ENCODE measurements around the gene SLC22A4. TPM values are rescaled to one million over a fixed set of nuclear protein-coding genes. Genes with fewer than 3 reads are reported as not detected.

Gene SLC22A4
- total RNA-seq, 2 donors from 2014 or later: 1.3 to 8.3 TPM

DNA sequence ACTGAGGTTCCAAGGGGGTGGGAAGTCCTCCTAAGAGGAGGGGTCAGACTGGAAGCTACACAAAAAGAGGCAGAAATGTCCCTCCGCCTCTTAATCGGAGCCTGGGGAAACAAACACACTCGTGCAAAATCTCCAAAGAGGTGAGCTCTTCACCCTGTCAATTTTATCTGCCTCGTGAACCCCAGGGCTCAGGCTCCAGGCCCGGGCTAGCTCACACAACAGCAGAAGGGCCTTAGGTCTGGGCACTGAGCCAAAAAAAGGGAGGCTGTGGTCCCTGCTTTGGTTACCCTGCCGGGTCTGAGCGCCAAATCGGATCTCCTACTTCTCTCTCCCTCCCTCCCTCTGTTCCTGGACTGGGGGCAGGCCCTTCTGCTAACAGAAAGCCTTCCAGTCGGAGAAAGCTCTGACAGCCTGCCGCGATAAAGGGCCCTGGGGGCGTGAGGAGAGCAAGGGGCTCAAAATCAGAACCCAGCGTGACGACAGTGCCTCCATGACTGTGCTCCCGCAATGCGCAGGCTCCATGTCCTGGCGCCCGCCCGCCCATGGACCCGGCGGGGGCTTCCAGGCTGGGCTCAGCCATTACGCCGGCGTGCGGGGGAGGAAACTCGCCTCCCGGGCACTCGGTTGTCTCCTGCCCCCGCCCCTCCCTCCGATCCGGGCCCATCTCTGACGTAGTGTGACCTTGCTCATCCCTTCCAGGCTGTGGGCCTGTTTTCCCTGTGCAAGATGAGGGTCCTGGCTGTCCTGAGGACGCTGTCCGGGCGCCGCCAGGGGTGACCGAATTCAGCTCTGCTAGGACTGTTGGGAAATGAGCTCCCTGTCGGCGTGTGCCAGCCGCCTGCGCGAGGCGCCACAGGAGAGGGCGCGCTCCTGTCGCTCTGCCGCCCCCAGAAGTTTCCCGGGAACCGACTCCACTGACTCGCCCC lies 865 bp upstream of the SLC22A4 start:
- Histone ChIP-seq H3K9me3 (no peaks in the 10 kb centered on the region), H3K4me3 (peak overlapping the region; percentile 64), H3K27me3 (no peaks in the 10 kb centered on the region), H3K36me3 (no peaks in the 10 kb centered on the region), H3K27ac (peak overlapping the region; percentile 98), H3K4me1 (peaks cover 7% of the 10 kb centered on the region), H3K9ac (ENCODE audit: low read depth in 2 of 2, low read length in 2 of 2) (peak overlapping the region; percentile 83 to 89)
- DNase-seq: peak; percentile 84
- intact Hi-C loops (cut with DNase I): loop anchor here (10.0 kb wide), 1 partner anchor 191 kb away; no protein-coding TSS in a partner anchor
- TF ChIP-seq, protein P1, sequence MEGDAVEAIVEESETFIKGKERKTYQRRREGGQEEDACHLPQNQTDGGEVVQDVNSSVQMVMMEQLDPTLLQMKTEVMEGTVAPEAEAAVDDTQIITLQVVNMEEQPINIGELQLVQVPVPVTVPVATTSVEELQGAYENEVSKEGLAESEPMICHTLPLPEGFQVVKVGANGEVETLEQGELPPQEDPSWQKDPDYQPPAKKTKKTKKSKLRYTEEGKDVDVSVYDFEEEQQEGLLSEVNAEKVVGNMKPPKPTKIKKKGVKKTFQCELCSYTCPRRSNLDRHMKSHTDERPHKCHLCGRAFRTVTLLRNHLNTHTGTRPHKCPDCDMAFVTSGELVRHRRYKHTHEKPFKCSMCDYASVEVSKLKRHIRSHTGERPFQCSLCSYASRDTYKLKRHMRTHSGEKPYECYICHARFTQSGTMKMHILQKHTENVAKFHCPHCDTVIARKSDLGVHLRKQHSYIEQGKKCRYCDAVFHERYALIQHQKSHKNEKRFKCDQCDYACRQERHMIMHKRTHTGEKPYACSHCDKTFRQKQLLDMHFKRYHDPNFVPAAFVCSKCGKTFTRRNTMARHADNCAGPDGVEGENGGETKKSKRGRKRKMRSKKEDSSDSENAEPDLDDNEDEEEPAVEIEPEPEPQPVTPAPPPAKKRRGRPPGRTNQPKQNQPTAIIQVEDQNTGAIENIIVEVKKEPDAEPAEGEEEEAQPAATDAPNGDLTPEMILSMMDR (IDR thresholded peaks at IDR 0.05): no peak

DNA sequence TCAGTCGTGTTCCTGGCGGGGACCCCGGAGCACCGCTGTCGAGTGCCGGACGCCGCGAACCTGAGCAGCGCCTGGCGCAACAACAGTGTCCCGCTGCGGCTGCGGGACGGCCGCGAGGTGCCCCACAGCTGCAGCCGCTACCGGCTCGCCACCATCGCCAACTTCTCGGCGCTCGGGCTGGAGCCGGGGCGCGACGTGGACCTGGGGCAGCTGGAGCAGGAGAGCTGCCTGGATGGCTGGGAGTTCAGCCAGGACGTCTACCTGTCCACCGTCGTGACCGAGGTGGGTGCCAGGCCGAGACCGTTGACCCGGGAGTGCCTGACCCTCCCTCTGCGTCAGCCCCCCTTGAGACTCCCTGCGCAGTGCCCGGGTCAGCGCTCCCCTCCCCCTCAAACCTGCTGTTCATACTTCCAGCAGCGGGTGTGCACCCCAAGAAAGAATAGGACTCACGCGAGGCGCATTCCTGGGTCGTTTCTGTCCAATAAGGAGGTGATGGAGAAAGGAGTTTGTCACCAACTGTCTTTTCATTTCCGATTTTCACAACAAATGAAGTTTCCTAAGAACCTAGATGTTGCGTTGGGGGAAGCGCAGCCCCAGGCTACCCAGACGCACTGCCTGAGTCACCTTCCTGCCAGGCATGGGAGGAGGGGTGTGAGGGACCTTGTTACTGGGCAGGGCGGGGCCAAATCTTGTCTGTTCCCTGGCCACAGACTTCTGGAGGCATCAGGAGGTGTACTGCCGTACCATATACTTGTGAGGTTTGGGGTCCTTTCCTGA lies 722 bp downstream of the SLC22A4 start:
- Histone ChIP-seq H3K4me3 (peak overlapping the region; percentile 64), H3K27ac (peak overlapping the region; percentile 98), H3K9me3 (no peaks in the 10 kb centered on the region), H3K27me3 (no peaks in the 10 kb centered on the region), H3K4me1 (peaks cover 7% of the 10 kb centered on the region), H3K36me3 (no peaks in the 10 kb centered on the region), H3K9ac (ENCODE audit: low read depth in 2 of 2, low read length in 2 of 2) (peak overlapping the region; percentile 83 to 89)
- DNase-seq: peak; percentile 73
- TF ChIP-seq, protein P1 (IDR thresholded peaks at IDR 0.05): no peak
- intact Hi-C loops (cut with DNase I): loop anchor here (10.0 kb wide), 1 partner anchor 190 kb away; no protein-coding TSS in a partner anchor

DNA sequence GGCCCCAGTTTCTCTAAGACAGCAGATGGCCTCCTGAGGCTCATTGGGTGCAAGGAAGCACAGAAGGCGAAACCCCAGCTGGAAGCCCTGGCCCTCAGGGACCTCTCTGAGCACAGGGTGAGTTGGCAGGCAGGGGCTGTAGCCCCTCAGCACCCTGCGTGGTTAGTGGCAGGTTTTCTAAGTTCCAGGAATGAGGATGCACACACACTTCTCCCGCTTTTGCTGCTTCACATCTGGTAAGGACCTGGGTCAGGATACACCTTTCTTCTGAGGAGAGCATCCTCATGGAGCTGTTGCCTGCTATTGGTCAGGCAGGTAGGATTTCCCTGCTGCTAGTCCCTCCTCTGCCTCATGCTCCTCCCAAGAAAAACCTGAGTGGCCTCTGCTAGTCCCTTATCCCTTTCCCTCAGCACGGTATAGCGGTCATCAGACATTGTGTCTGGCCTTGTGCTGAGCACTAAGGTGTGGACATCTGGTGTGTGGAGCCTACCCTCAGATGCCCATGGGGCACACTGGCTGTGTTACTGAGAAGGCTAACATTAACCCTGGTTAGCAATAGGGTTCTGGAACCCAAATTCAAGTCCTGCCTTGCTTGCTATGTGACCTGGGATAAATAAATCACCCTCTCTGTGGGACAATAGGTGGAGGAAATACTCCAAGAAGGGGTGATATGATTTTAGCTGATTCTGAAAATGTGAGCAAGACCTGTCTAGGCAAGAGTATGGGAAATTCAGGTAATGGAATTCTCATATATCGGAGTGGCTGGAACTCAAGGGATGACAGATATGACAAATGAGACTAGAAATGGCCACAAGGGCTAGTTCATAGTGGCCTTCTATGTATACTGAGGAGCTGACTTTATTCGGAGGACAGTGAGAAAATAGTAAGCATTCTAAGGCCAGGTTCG lies 1.6 kb downstream of the SLC22A4 start:
- no peak overlapping the region for H3K27ac ChIP-seq
- peaks cover 7% of the 10 kb centered on the region for H3K4me1 ChIP-seq
- intact Hi-C loops (cut with DNase I): loop anchor here (10.0 kb wide), 1 partner anchor 189 kb away; no protein-coding TSS in a partner anchor
- H3K9me3 ChIP-seq: no peaks in the 10 kb centered on the region
- no peak for DNase-seq
- peak overlapping the region in 1 of 2 donors; percentile 89 for H3K9ac ChIP-seq (ENCODE audit: low read depth in 2 of 2, low read length in 2 of 2)
- H3K4me3 ChIP-seq: peak overlapping the region; percentile 64
- TF ChIP-seq, protein P1 (IDR thresholded peaks at IDR 0.05): no peak
- H3K36me3 ChIP-seq: no peaks in the 10 kb centered on the region
- H3K27me3 ChIP-seq: no peaks in the 10 kb centered on the region

DNA sequence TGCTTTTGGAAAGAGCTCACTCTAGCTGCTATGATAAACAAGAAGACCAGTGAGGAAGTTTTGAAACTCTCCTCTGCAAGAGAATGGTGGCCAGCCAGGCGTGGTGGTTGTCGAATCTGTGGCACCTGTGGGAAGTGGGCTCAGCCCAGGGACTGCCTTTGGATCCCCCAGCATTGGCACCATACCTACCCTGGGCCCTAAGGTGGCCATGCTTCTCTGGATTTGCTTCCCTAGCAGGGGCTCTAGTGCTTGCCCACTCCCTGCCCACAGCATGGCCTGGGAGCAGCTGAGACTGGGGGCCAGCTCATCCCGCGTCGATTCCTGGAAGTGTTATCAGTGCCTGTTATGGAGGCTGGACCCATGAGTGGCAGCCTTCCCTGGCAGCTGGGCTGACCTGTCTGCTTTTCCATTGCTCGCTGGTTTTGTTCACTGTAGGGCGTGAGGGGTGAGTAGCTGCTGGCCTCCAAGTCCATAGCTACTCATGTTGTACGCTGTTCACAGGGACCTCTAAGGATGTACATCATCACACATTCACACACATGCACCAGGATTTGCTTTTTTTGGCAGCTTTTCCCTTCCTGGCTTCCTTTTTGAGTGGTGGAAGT lies 2.3 kb downstream of the SLC22A4 start:
- intact Hi-C loops (cut with DNase I): loop anchor here (10.0 kb wide), 1 partner anchor 188 kb away; no protein-coding TSS in a partner anchor
- Histone ChIP-seq H3K27me3 (no peaks in the 10 kb centered on the region), H3K4me3 (no peak overlapping the region), H3K27ac (no peak overlapping the region), H3K4me1 (peaks cover 10% of the 10 kb centered on the region), H3K9me3 (no peaks in the 10 kb centered on the region), H3K36me3 (no peaks in the 10 kb centered on the region), H3K9ac (ENCODE audit: low read depth in 2 of 2, low read length in 2 of 2) (no peak overlapping the region)
- no peak for DNase-seq
- TF ChIP-seq, protein P1 (IDR thresholded peaks at IDR 0.05): no peak
